Naive B cell (primary cell): ENCODE measurements around the gene NHLH1. TPM values are rescaled to one million over a fixed set of nuclear protein-coding genes. Genes with fewer than 3 reads are reported as not detected.
A peak's percentile ranks its signal among the peaks of the same experiment; 100 is the strongest.
"Not testable (repeated sequence)": the region's sequence is repeated elsewhere in the genome, so short reads cannot be mapped to it uniquely, and the experiment has no call there.

Experiments
- ATAC-seq, 2 donors: fragments of 150-1000 bp; cut with Tn5 transposase; 2 replicates each; pipeline ENCODE4 v1.10.0; 2021; ENCODE audit warnings: low read depth in 2 of 2, mild to moderate bottlenecking in 2 of 2, moderate library complexity in 2 of 2
- DNase-seq: peaks from one replicate; pipeline ENCODE4 v3.0.0; 2022
- H3K27ac Mint-ChIP-seq, 6 donors: one replicate each; pipeline ENCODE4 v1.8.0; 2020 to 2022; ENCODE audit warnings: mild to moderate bottlenecking in 6 of 6, mixed read lengths in 6 of 6, moderate library complexity in 5 of 6, inconsistent platforms in 2 of 6
- H3K27me3 Mint-ChIP-seq, 3 donors: one replicate each; pipeline ENCODE4 v1.8.0; 2021 to 2022; ENCODE audit warnings: mixed read lengths in 3 of 3, mild to moderate bottlenecking in 1 of 3
- H3K36me3 Mint-ChIP-seq, 2 donors: one replicate each; pipeline ENCODE4 v1.8.0; 2020 to 2022; ENCODE audit warnings: mixed read lengths in 2 of 2, inconsistent platforms in 1 of 2, mild to moderate bottlenecking in 1 of 2
- H3K4me1 Mint-ChIP-seq, 3 donors: one replicate each; pipeline ENCODE4 v1.8.0; 2020 to 2022; ENCODE audit warnings: mixed read lengths in 3 of 3, inconsistent platforms in 1 of 3, mild to moderate bottlenecking in 1 of 3, moderate library complexity in 1 of 3
- H3K4me3 Mint-ChIP-seq, 8 donors: one replicate each; pipeline ENCODE4 v1.8.0; 2020 to 2022; ENCODE audit warnings: mild to moderate bottlenecking in 8 of 8, mixed read lengths in 8 of 8, moderate library complexity in 8 of 8, inconsistent platforms in 2 of 8
- H3K9me3 Mint-ChIP-seq, 7 donors: one replicate each; pipeline ENCODE4 v1.8.0; 2020 to 2022; ENCODE audit warnings: mixed read lengths in 7 of 7, mild to moderate bottlenecking in 5 of 7, inconsistent platforms in 2 of 7, moderate library complexity in 1 of 7
- polyA plus RNA-seq, 6 donors: library from polyadenylated mRNA; unstranded; fragments of 300-500 nt; fragmentation: Illumina TruSeq; gene quantifications; one replicate each; pipeline ENCODE4 v1.2.3, GENCODE V29; 2021; ENCODE audit warnings: low read depth in 6 of 6

Gene NHLH1
- polyA plus RNA-seq, 6 donors from 2014 or later: not detected

- Mint-ChIP-seq H3K9me3 (no peaks in the 10 kb centered on the region), H3K4me3 (peak overlapping the region in 7 of 8 donors; percentile 4 to 89 (median 71)), H3K27ac (peak overlapping the region; percentile 0 to 91 (median 77)), H3K36me3 (no peaks in the 10 kb centered on the region), H3K27me3 (no peaks in the 10 kb centered on the region), H3K4me1 (peaks cover 23 to 26% (median 24%) of the 10 kb centered on the region in 3 donors)
- DNase-seq: no peak
- peak; percentile 37 to 45 for ATAC-seq
Measured at GRCh38 chr1:160375788-160376524, 9.1 kb downstream of the NHLH1 start.

GRCh38 chr1:160376525-160377131, 9.8 kb downstream of the NHLH1 start:
- peak overlapping the region in 4 of 6 donors; percentile 14 to 83 (median 42) for H3K27ac Mint-ChIP-seq
- no peaks in the 10 kb centered on the region for H3K36me3 Mint-ChIP-seq
- H3K27me3 Mint-ChIP-seq: no peaks in the 10 kb centered on the region
- no peaks in the 10 kb centered on the region for H3K9me3 Mint-ChIP-seq
- H3K4me1 Mint-ChIP-seq: peaks cover 23 to 26% (median 24%) of the 10 kb centered on the region in 3 donors
- peak overlapping the region in 4 of 8 donors; percentile 18 to 71 (median 40) for H3K4me3 Mint-ChIP-seq
- ATAC-seq: peak; percentile 58 to 68
- DNase-seq: peak; percentile 47

DNA sequence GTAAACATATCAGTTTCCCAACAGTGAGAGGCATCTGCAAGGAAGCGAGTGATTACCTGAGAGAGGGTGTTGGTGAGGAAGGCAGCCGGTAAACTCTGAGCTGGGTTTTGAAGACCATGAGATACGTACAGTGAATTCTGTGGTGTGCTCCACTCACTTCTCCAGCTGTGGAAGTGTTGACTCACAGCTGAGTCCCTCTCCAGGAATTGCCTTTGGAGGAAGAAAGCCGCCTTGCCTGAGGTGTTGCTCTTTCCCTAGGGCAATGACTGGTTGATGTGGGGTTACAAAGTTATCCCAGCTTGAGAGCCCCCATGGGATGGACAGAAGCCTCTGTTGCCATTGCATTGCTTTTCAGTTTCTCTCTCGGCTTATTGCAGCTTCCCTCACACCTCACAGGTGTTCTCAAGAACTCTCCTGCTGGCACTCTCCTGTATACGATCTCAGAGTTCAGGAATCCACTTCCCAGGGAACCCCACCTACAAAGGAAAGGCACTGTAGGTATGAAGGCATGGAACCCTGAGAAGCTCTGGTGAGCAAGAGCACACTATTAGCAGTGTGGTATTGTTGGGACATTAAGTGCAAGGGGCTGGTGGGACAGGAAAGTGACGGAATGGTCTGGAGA, 10.8 kb downstream of the NHLH1 start:
- Mint-ChIP-seq H3K4me3 (no peak overlapping the region), H3K9me3 (no peaks in the 10 kb centered on the region), H3K27me3 (no peaks in the 10 kb centered on the region), H3K36me3 (no peaks in the 10 kb centered on the region), H3K4me1 (peaks cover 23 to 26% (median 24%) of the 10 kb centered on the region in 3 donors), H3K27ac (peak overlapping the region in 2 of 6 donors; percentile 19 to 74)
- no peak for ATAC-seq
- no peak for DNase-seq

DNA sequence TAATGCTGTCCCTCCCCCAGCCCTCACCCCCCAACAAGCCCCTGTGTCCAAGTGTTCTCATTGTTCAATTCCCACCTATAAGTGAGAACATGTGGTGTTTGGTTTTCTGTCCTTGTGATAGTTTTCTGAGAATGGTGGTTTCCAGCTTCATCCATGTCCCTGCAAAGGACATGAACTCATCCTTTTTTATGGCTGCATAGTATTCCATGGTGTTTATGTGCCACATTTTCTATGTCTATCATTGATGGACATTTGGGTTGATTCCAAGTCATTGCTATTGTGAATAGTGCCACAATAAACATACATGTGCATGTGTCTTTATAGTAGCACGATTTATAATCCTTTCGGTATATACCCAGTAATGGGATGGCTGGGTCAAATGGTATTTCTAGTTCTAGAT, 17.9 kb downstream of the NHLH1 start:
- Mint-ChIP-seq H3K27me3 (peaks cover 0 to 29% (median 0%) of the 10 kb centered on the region in 3 donors), H3K9me3 (peaks cover 0 to 16% (median 4%) of the 10 kb centered on the region in 7 donors)
- H3K4me3 Mint-ChIP-seq, H3K36me3 Mint-ChIP-seq, DNase-seq, H3K4me1 Mint-ChIP-seq, ATAC-seq, H3K27ac Mint-ChIP-seq: not testable (repeated sequence)

DNA sequence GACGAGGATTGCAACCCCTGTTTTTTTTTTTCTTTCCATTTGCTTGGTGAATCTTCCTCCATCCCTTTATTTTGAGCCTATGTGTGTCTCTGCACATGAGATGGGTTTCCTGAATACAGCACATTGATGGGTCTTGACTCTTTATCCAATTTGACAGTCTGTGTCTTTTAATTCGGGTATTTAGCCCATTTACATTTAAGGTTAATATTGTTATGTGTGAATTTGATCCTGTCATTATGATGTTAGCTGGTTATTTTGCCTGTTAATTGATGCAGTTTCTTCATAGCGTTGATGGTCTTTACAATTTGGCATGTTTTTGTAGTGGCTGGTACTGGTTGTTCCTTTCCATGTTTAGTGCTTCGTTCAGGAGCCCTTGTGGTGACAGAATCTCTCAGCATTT, 21.5 kb downstream of the NHLH1 start:
- DNase-seq, ATAC-seq, H3K4me1 Mint-ChIP-seq, H3K36me3 Mint-ChIP-seq, H3K27ac Mint-ChIP-seq: not testable (repeated sequence)
- Mint-ChIP-seq H3K4me3 (peak overlapping the region in 1 of 8 donors; percentile 56), H3K27me3 (peaks cover 1 to 40% (median 9%) of the 10 kb centered on the region in 3 donors), H3K9me3 (peaks cover 0 to 16% (median 4%) of the 10 kb centered on the region in 7 donors)

GRCh38 chr1:160394673-160395072, 27.8 kb downstream of the NHLH1 start:
- Mint-ChIP-seq H3K27me3 (peaks cover 11 to 16% (median 13%) of the 10 kb centered on the region in 3 donors), H3K4me3 (no peak overlapping the region), H3K27ac (no peak overlapping the region), H3K4me1 (peaks cover 4 to 8% (median 7%) of the 10 kb centered on the region in 3 donors), H3K36me3 (no peaks in the 10 kb centered on the region), H3K9me3 (peaks cover 0 to 3% (median 0%) of the 10 kb centered on the region in 7 donors)
- no peak for DNase-seq
- ATAC-seq: no peak

DNA sequence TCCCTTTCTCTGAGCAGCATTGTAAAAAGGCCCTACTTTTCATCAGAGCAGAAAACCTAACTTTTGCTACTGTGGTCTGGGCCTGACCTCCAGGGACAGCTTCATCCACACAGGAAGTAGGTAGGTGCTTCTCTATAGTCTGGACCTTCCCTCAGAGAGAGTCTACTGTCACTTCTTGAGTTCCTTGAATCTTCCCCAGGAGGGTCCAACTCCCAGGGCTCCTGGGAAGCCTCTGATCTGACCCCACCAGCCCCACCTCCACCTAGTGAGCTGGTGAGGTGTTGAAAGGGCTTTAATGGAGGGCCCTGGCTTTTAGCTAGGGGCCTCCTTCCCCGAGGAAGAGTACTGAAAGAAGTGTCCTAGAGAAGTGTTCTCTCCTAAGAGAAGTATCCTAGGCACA, 30.8 kb downstream of the NHLH1 start:
- H3K4me3 Mint-ChIP-seq: peak overlapping the region in 1 of 8 donors; percentile 39
- peaks cover 16 to 20% (median 19%) of the 10 kb centered on the region in 3 donors for H3K4me1 Mint-ChIP-seq
- DNase-seq (no peak), ATAC-seq (no peak)
- no peaks in the 10 kb centered on the region for H3K36me3 Mint-ChIP-seq
- no peaks in the 10 kb centered on the region for H3K9me3 Mint-ChIP-seq
- peaks cover 0 to 11% (median 8%) of the 10 kb centered on the region in 3 donors for H3K27me3 Mint-ChIP-seq
- H3K27ac Mint-ChIP-seq: no peak overlapping the region

- Mint-ChIP-seq H3K4me3 (peak overlapping the region in 6 of 8 donors; percentile 17 to 82 (median 50)), H3K9me3 (no peaks in the 10 kb centered on the region), H3K4me1 (peaks cover 19 to 20% (median 19%) of the 10 kb centered on the region in 3 donors), H3K36me3 (no peaks in the 10 kb centered on the region), H3K27ac (peak overlapping the region in 5 of 6 donors; percentile 3 to 86 (median 8)), H3K27me3 (peaks cover 0 to 8% (median 7%) of the 10 kb centered on the region in 3 donors)
- DNase-seq (no peak), ATAC-seq (no peak)
Measured at GRCh38 chr1:160398823-160399222, 32.0 kb downstream of the NHLH1 start.

DNA sequence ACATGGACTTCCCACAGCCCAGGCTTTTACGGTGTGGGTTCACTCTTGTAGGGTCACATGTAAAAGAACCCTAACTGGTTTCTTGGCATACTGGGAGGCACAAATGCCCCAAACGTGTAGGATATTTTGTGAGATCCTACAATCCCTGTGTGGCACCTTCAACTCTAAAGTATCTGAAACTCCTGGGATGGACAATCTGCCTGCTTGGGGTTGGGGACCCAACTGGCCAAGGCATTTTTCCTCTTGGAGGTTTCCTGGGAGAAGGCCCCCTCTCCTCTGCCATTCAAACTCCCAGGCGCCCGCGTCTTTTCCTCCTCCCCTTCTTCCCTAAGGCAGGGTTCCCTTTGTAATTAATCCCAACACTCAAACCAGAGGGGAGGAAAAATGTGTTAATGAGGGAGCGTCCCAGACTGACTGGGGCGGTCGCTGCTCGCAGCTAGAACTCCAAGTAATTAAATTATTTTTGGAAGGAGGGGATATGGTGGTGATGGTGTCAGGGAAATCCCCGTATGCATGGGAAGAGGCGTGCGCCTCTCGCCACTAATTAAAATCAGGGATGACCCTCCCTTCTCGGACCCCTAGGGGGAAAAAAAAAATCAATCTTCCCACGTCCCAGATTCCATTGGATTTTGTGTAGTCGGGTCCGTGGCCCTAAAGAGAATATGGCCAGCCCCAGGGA, 32.8 kb downstream of the NHLH1 start:
- H3K4me1 Mint-ChIP-seq: peaks cover 19 to 28% (median 23%) of the 10 kb centered on the region in 3 donors
- H3K9me3 Mint-ChIP-seq: no peaks in the 10 kb centered on the region
- peaks cover 0 to 8% (median 7%) of the 10 kb centered on the region in 3 donors for H3K27me3 Mint-ChIP-seq
- ATAC-seq (no peak), DNase-seq (no peak)
- no peaks in the 10 kb centered on the region for H3K36me3 Mint-ChIP-seq
- H3K27ac Mint-ChIP-seq: peak overlapping the region in 2 of 6 donors; percentile 57 to 80
- H3K4me3 Mint-ChIP-seq: peak overlapping the region; percentile 41 to 82 (median 66)

DNA sequence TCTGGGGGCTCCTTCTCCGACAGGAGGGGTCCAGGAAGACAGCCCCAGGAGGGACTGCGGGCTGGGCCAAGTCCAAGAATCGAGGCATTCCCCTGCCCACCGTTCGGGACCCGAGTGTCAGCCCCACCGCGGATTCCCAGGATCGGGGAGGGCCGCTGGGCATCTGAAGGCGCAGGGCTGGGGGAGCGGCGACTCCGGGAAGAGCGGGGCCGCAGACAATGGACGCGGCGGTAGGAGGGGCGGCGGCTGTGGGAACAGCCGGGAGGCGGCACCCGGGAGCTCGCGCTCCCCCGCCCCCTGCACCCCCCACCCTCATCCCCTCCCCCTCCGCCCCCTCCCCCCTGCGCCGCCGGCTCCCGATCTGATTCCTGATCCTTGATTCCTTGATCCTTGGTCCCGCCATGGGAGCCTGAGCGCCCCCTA, 33.4 kb downstream of the NHLH1 start, which contains the start of gene VANGL2:
TSS of gene VANGL2 (plus strand) at position 342 of the 423 bp plus-strand sequence. CDS start 15,274 bp downstream, outside the sequence.
- Mint-ChIP-seq H3K4me1 (peaks cover 19 to 28% (median 23%) of the 10 kb centered on the region in 3 donors), H3K27me3 (peaks cover 0 to 5% (median 2%) of the 10 kb centered on the region in 3 donors), H3K36me3 (no peaks in the 10 kb centered on the region), H3K27ac (peak within 1 kb of the TSS in 4 of 6 donors; percentile 18 to 80 (median 58)), H3K4me3 (peak within 1 kb of the TSS; percentile 55 to 93 (median 83)), H3K9me3 (no peaks in the 10 kb centered on the region)
- ATAC-seq: peak; percentile 32 to 53
- peak; percentile 41 for DNase-seq

DNA sequence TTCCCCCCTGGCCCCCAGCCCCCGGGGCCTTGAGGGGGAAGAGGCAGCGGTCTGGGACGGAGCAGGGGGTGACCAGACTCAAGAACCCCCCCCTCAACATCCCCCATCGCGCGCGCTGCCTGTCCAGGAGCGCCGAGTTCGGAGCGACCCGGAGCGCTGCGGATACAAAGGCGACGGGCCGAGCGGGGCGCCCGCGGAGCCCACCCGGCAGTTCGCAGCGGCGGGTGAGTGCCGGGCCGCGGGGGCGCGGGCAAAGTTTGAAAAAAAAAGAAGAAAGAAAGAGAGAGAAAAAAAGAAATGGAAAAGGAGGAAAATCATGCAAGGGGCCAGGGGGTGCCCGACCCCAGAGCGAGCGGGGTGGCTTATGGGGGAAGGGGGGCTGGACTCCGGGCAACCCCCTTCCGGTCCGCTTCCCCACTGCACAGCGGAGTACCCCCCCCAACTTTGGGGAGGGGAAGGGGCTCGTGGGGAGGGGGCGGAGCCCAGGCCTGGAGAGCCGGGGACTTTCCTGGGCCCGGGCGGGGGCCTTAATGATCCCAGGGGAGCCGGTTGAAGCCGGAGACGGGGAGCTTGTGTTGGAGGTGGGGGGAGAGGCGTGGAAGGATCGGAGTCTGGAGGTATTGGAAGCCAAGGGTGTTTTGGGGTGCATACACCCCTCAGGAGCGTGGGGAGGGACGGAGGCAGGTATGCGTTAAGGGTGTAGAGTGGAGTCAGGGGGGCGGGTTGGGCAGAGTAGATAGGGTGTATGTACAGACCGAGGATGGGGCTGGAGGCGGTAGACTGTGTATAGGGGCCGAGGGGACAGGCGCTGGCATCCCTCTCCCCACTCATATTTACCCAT, 34.0 kb downstream of the NHLH1 start:
- Mint-ChIP-seq H3K27me3 (no peaks in the 10 kb centered on the region), H3K36me3 (no peaks in the 10 kb centered on the region), H3K4me3 (peak overlapping the region; percentile 55 to 93 (median 83)), H3K9me3 (no peaks in the 10 kb centered on the region), H3K27ac (peak overlapping the region in 3 of 6 donors; percentile 18 to 76 (median 41)), H3K4me1 (peaks cover 19 to 28% (median 22%) of the 10 kb centered on the region in 3 donors)
- ATAC-seq (peak; percentile 52 to 53), DNase-seq (peak; percentile 17)

DNA sequence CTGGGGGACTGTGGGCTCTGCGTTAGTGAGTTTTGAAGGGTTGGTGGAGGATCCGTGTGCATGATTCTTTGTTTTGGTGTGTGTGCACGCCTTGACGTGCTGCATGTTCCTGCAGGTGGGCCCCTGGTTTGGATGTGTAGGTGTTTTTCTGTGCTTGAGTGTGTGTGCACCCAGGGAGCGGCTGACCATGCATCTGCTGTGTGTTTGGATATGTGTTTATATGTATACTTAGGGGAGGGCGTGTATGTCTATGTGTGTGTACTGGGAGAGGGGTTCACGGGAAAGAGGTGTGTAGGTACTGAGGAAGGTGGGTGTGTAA, 34.6 kb downstream of the NHLH1 start:
- H3K9me3 Mint-ChIP-seq: no peaks in the 10 kb centered on the region
- H3K36me3 Mint-ChIP-seq: no peaks in the 10 kb centered on the region
- peak overlapping the region; percentile 55 to 93 (median 83) for H3K4me3 Mint-ChIP-seq
- ATAC-seq (peak in 1 of 2 donors; percentile 9), DNase-seq (no peak)
- peak overlapping the region in 1 of 6 donors; percentile 18 for H3K27ac Mint-ChIP-seq
- no peaks in the 10 kb centered on the region for H3K27me3 Mint-ChIP-seq
- H3K4me1 Mint-ChIP-seq: peaks cover 19 to 26% (median 21%) of the 10 kb centered on the region in 3 donors
